Hepatic stellate cell (primary cell): ENCODE data around the gene THOC6.

Experiments used
- DNase-seq: peaks from one replicate; pipeline ENCODE4 v3.0.0; 2011; ENCODE audit warnings: low spot score

The THOC6 gene

GRCh38 chr16:3015865-3016521 is 7.8 kb upstream of the THOC6 start:
- DNase-seq: no peak

GRCh38 chr16:3017344-3017743 is 6.5 kb upstream of the THOC6 start:
- no peak for DNase-seq

- no peak for DNase-seq
Observed at GRCh38 chr16:3017794-3018506, 5.9 kb upstream of the THOC6 start, which contains the start of gene CLDN6. Gene CLDN6 (minus strand): TSS chr16:3018183. CDS start chr16:3016021, 2,162 bp downstream.

- DNase-seq: no peak
Observed at GRCh38 chr16:3019594-3020246, 4.1 kb upstream of the THOC6 start.

GRCh38 chr16:3020247-3020603 is 3.6 kb upstream of the THOC6 start, which contains the start of gene TNFRSF12A:
Gene TNFRSF12A (plus strand): TSS chr16:3020368. CDS start chr16:3020398, 30 bp downstream.
- peak; percentile 89 for DNase-seq

- DNase-seq: peak; percentile 93
Observed at GRCh38 chr16:3020604-3021448, 3.0 kb upstream of the THOC6 start.

GRCh38 chr16:3021449-3022207 is 2.2 kb upstream of the THOC6 start:
- peak; percentile 84 for DNase-seq

GRCh38 chr16:3022208-3022683 is 1.6 kb upstream of the THOC6 start:
- peak; percentile 95 for DNase-seq

GRCh38 chr16:3022684-3023414 is 986 bp upstream of the THOC6 start:
- peak; percentile 54 for DNase-seq

GRCh38 chr16:3023415-3023668 is 493 bp upstream of the THOC6 start:
- peak; percentile 56 for DNase-seq

- DNase-seq: no peak
Observed at GRCh38 chr16:3025032-3026002, 1.5 kb downstream of the THOC6 start.

GRCh38 chr16:3026003-3026378 is 2.2 kb downstream of the THOC6 start:
- DNase-seq: no peak

- no peak for DNase-seq
Observed at GRCh38 chr16:3026609-3027488, 3.0 kb downstream of the THOC6 start.

GRCh38 chr16:3027489-3027795 is 3.6 kb downstream of the THOC6 start:
- no peak for DNase-seq

GRCh38 chr16:3027983-3028715 is 4.3 kb downstream of the THOC6 start:
- no peak for DNase-seq

GRCh38 chr16:3028716-3029319 is 5.0 kb downstream of the THOC6 start:
- DNase-seq: no peak

- peak; percentile 71 for DNase-seq
Observed at GRCh38 chr16:3029491-3030221, 5.8 kb downstream of the THOC6 start.
